Gastroesophageal sphincter (tissue), 3 donors: ENCODE measurements around the gene CSMD2.

Experiments
- CTCF ChIP-seq, 4 experiments: fragments of 200-600 bp in 2 of 4; fragments of 450-650 bp in 2 of 4; sonication (generic) in 1 of 4; IDR thresholded peaks; one replicate each; pipeline ENCODE4 v1.5.1; 2017 to 2019; ENCODE audit warnings: antibody characterized with exemption in 4 of 4, mild to moderate bottlenecking in 2 of 4, moderate library complexity in 2 of 4
- EP300 ChIP-seq: sonication (generic); formaldehyde crosslinking; IDR thresholded peaks from one replicate; pipeline ENCODE4 v1.6.1; 2017; ENCODE audit warnings: antibody characterized with exemption, mild to moderate bottlenecking
- POLR2A ChIP-seq, 2 donors: fragments of 450-650 bp; IDR thresholded peaks; one replicate each; pipeline ENCODE4 v1.6.1; 2017; ENCODE audit warnings: antibody characterized with exemption in 2 of 2, mild to moderate bottlenecking in 2 of 2, moderate library complexity in 1 of 2

- TF ChIP-seq CTCF (IDR thresholded peaks at IDR 0.05) (no peak), POLR2A (IDR thresholded peaks at IDR 0.05) (no peak), EP300 (no peak)
Observed at GRCh38 chr1:33810571-33810970, 354.5 kb downstream of the CSMD2 start.
